GM23248 (cell line): Measurements from ENCODE around the gene WDR62. TPM values are rescaled to one million over a fixed set of nuclear protein-coding genes. Genes with fewer than 3 reads are reported as not detected.
A peak's percentile ranks its signal among the peaks of the same experiment; 100 is the strongest.

ENCODE experiments used
- DNase-seq: peaks from one replicate; pipeline ENCODE4 v3.0.0-alpha.2; 2015
- H2AFZ ChIP-seq: fragments of 200-600 bp; sonication (generic); 2 replicates; pipeline ENCODE4 v1.6.1; 2016; ENCODE audit warnings: antibody characterized with exemption
- H3F3A ChIP-seq: fragments of 200-600 bp; sonication (generic); 2 replicates; pipeline ENCODE4 v1.6.1; 2016; ENCODE audit warnings: mild to moderate bottlenecking, antibody characterized with exemption, mixed run types; ENCODE audit not compliant: insufficient read depth
- H3K27ac ChIP-seq: fragments of 200-600 bp; sonication (generic); 2 replicates; pipeline ENCODE4 v1.5.1; 2016; ENCODE audit warnings: mild to moderate bottlenecking
- H3K27me3 ChIP-seq: fragments of 200-600 bp; sonication (generic); replicated peaks from 2 replicates; pipeline ENCODE4 v1.6.1; 2016; ENCODE audit warnings: mild to moderate bottlenecking; ENCODE audit not compliant: insufficient read depth
- H3K36me3 ChIP-seq: fragments of 200-600 bp; sonication (generic); 2 replicates; pipeline ENCODE4 v1.6.1; 2016; ENCODE audit warnings: low read depth, mild to moderate bottlenecking
- H3K4me1 ChIP-seq: fragments of 200-600 bp; sonication (generic); 2 replicates; pipeline ENCODE4 v1.6.1; 2016; ENCODE audit warnings: mild to moderate bottlenecking; ENCODE audit not compliant: insufficient read depth
- H3K4me2 ChIP-seq: fragments of 200-600 bp; sonication (generic); one replicate; pipeline ENCODE4 v1.6.1; 2016; ENCODE audit warnings: mild to moderate bottlenecking; ENCODE audit not compliant: unreplicated experiment
- H3K4me3 ChIP-seq: fragments of 200-600 bp; sonication (generic); 2 replicates; pipeline ENCODE4 v1.5.1; 2016; ENCODE audit warnings: mild to moderate bottlenecking
- H3K79me2 ChIP-seq: fragments of 200-600 bp; sonication (generic); 2 replicates; pipeline ENCODE4 v1.6.1; 2016; ENCODE audit warnings: mild to moderate bottlenecking; ENCODE audit not compliant: insufficient read depth
- H3K9ac ChIP-seq: fragments of 200-600 bp; sonication (generic); 2 replicates; pipeline ENCODE4 v1.6.1; 2016; ENCODE audit warnings: mild to moderate bottlenecking
- H3K9me2 ChIP-seq: fragments of 200-600 bp; sonication (generic); 2 replicates; pipeline ENCODE4 v1.6.1; 2016; ENCODE audit warnings: mixed run types, mild to moderate bottlenecking, moderate library complexity; ENCODE audit not compliant: insufficient read depth
- H3K9me3 ChIP-seq: fragments of 200-600 bp; sonication (generic); one replicate; pipeline ENCODE4 v1.6.1; 2017; ENCODE audit warnings: low read depth
- H4K20me1 ChIP-seq: fragments of 200-600 bp; sonication (generic); 2 replicates; pipeline ENCODE4 v1.6.0; 2016; ENCODE audit not compliant: insufficient read depth
- EZH2 ChIP-seq: fragments of 200-600 bp; sonication (generic); IDR thresholded peaks from 2 replicates; pipeline ENCODE4 v1.6.1; 2018; ENCODE audit warnings: antibody characterized with exemption, mild to moderate bottlenecking; ENCODE audit not compliant: insufficient read depth, poor library complexity, severe bottlenecking
- EZH2phosphoT487 ChIP-seq: fragments of 200-600 bp; sonication (generic); IDR thresholded peaks from 2 replicates; pipeline ENCODE4 v1.6.1; 2018; ENCODE audit warnings: antibody characterized with exemption, moderate library complexity, mild to moderate bottlenecking, low read depth; ENCODE audit not compliant: insufficient read depth
- WGBS, 2 experiments: methylation state at CpG; one replicate each; pipeline ENCODE4 v1.1.6; 2015 to 2017; ENCODE audit warnings: low lambda C conversion rate in 2 of 2, low coverage in 1 of 2; ENCODE audit errors: missing lambda C conversion rate in 2 of 2; 5-methylcytosine and 5-hydroxymethylcytosine counted together
- in situ Hi-C: fragments of 300-500 bp; cut with MboI; formaldehyde crosslinking; loops from 2 replicates; pipeline ENCODE4 v1.15.0; 2020
- polyA plus RNA-seq: library from polyadenylated mRNA; unstranded; fragments of >200 nt; fragmentation: Nextera tagmentation; extraction: Ambion mirVana; gene quantifications from 2 replicates; pipeline ENCODE4 v1.2.1, GENCODE V29; 2016
- total RNA-seq: library from RNA; depleted of rRNA; stranded (reverse); fragments of >200 nt; shearing (Covaris generic); gene quantifications from 2 replicates; pipeline ENCODE4 v1.2.3, GENCODE V29; 2014; rRNA removed

WDR62 gene
- total and polyA plus RNA-seq, 2 experiments from 2014 or later, result 2.7 to 2.8 TPM

DNA sequence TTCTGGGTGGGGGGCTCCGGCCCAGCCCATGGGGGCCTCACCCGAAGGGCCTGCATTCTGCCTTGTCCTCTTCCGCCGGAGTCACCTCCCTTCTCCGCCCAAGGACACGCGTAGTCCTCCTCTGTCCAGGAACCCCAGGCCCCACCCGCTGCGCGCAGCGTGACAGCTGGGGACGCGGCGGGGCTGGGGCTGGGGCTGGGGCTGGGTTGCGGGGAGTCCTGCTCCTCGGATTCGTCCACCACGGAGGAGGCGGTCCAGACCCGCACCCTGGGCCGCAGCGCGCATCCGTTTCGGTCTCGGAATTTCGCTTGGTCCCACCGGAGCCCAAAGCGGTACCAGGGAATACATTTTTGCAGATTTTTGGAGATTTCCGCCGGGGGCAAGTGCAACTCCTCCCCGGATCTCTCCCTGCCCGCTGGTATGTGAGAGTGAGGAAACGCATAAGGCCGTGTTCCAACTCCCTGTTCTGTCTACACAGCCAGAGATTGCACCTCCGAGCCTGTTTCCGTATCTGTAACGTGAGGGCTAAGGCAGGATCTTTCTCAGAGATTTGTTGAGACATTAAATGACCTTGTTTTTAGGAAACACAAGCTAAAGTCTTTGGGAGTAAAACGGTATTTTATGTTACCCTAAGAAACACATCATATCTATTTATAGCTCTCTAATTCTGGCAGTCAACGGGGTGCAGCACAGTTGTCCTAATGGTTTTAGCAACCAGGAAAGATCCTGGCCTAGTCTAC lies 97.8 kb downstream of the WDR62 start, which contains the start of gene COX7A1:
Gene COX7A1, minus strand, starts transcription at position 96 of the 740 bp plus-strand sequence. Its CDS starts 40 bp downstream, at position 56.
- in situ Hi-C loops, result no loop called here

DNA sequence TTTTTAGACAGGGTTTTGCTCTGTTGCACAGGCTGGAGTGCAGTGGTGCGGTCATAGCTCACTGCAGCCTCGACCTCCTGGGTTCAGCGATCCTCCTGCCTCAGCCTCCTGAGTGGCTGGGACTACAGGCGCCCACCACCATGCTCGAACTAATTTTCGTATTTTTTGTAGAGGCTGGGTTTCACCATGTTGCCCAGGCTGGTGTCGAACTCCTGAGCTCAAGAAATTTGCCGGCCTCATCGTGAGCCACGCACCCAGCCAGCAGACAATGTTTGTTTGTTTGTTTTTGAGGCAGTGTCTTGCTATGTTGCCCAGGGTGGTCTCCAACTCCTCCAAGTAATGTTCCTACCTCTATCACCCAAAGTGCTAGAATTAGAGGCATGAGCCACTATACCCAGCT lies 98.4 kb downstream of the WDR62 start:
- in situ Hi-C loops, result no loop called here
- H3K79me2 ChIP-seq, result no peaks in the 10 kb centered on the region
- no peak for TF ChIP-seq EZH2phosphoT487
- TF ChIP-seq EZH2, result no peak

More for the DNA sequence above, 97.8 kb downstream of the WDR62 start, which contains the start of gene COX7A1:
- H3K79me2 ChIP-seq, result no peaks in the 10 kb centered on the region
- H3K36me3 ChIP-seq, result no peaks in the 10 kb centered on the region
- no peaks in the 10 kb centered on the region for H3K9me2 ChIP-seq
- WGBS, 2 experiments, result 33 to 41% methylated on average over 32 to 40 of the region's 40 CpGs
- no peak for TF ChIP-seq EZH2
- no peak for TF ChIP-seq EZH2phosphoT487
- H4K20me1 ChIP-seq, result no peaks in the 10 kb centered on the region
- peak within 1 kb of the TSS; percentile 76 for H3K9ac ChIP-seq
- H3K4me2 ChIP-seq, result peak within 1 kb of the TSS; percentile 76
- H3K9me3 ChIP-seq, result no peaks in the 10 kb centered on the region
- H3K27ac ChIP-seq, result peak within 1 kb of the TSS; percentile 53
- 0 out of 2 replicates have a peak within 1 kb of the TSS, but pooled peaks have one; percentile 53 for H2AFZ ChIP-seq
- DNase-seq, result peak; percentile 65
- no peaks in the 10 kb centered on the region for H3K27me3 ChIP-seq
- no peaks in the 10 kb centered on the region for H3K4me1 ChIP-seq
- H3F3A ChIP-seq, result peaks cover 12% of the 10 kb centered on the region; the same call in 1 of the 2 replicates
- H3K4me3 ChIP-seq, result peak within 1 kb of the TSS; percentile 71

More for the DNA sequence above, 98.4 kb downstream of the WDR62 start:
- H3K9ac ChIP-seq, result peak overlapping the region; percentile 76; the same call in 1 of the 2 replicates
- H3K4me3 ChIP-seq, result peak overlapping the region; percentile 71
- peaks cover 6% of the 10 kb centered on the region; the same call in 1 of the 2 replicates for H3F3A ChIP-seq
- H4K20me1 ChIP-seq, result no peaks in the 10 kb centered on the region
- whole genome bisulfite sequencing, 2 experiments, result 97% methylated on average over 10 of the region's 10 CpGs
- H2AFZ ChIP-seq, result no peak overlapping the region
- H3K36me3 ChIP-seq, result no peaks in the 10 kb centered on the region
- no peaks in the 10 kb centered on the region for H3K27me3 ChIP-seq
- no peak for DNase-seq
- H3K9me2 ChIP-seq, result no peaks in the 10 kb centered on the region
- H3K4me1 ChIP-seq, result no peaks in the 10 kb centered on the region
- H3K9me3 ChIP-seq, result no peaks in the 10 kb centered on the region
- H3K4me2 ChIP-seq, result peak overlapping the region; percentile 76
- H3K27ac ChIP-seq, result peak overlapping the region; percentile 53

Other genes starting within 250 kb of the WDR62 start
- gene PRODH2, start 242.1 kb upstream of the WDR62 start, total RNA-seq, result not detected in 2 replicates
- not detected in 2 replicates for gene PRODH2, start 242.1 kb upstream of the WDR62 start, polyA plus RNA-seq
- gene NPHS1, start 202.4 kb upstream of the WDR62 start, total RNA-seq, result not detected in 2 replicates
- gene NPHS1, start 202.4 kb upstream of the WDR62 start, polyA plus RNA-seq, result not detected in 2 replicates
- not detected in 2 replicates for gene KIRREL2, start 198.0 kb upstream of the WDR62 start, total RNA-seq
- not detected in 2 replicates for gene KIRREL2, start 198.0 kb upstream of the WDR62 start, polyA plus RNA-seq
- 10.6 and 20.4 TPM in 2 replicates for gene APLP1, start 186.3 kb upstream of the WDR62 start, total RNA-seq
- gene APLP1, start 186.3 kb upstream of the WDR62 start, polyA plus RNA-seq, result 16.7 and 16.8 TPM in 2 replicates
- gene NFKBID, start 154.4 kb upstream of the WDR62 start, total RNA-seq, result 5.0 and 7.6 TPM in 2 replicates
- gene NFKBID, start 154.4 kb upstream of the WDR62 start, polyA plus RNA-seq, result 3.9 and 7.1 TPM in 2 replicates
- gene HCST, start 152.4 kb upstream of the WDR62 start, total RNA-seq, result not detected in 2 replicates
- gene HCST, start 152.4 kb upstream of the WDR62 start, polyA plus RNA-seq, result 9.1 and 11.3 TPM in 2 replicates
- gene TYROBP, start 146.6 kb upstream of the WDR62 start, total RNA-seq, result not detected in 2 replicates
- gene TYROBP, start 146.6 kb upstream of the WDR62 start, polyA plus RNA-seq, result not detected in 2 replicates
- gene LRFN3, start 118.5 kb upstream of the WDR62 start, total RNA-seq, result 5.3 and 9.4 TPM in 2 replicates
- gene LRFN3, start 118.5 kb upstream of the WDR62 start, polyA plus RNA-seq, result 7.1 and 7.5 TPM in 2 replicates
- gene SDHAF1, start 59.7 kb upstream of the WDR62 start, total RNA-seq, result 38.3 and 49.7 TPM in 2 replicates
- 17.2 and 20.3 TPM in 2 replicates for gene SDHAF1, start 59.7 kb upstream of the WDR62 start, polyA plus RNA-seq
- not detected in 2 replicates for gene SYNE4, start 46.1 kb upstream of the WDR62 start, total RNA-seq
- gene SYNE4, start 46.1 kb upstream of the WDR62 start, polyA plus RNA-seq, result 0.11 and 0.31 TPM in 2 replicates
- 32.1 and 34.1 TPM in 2 replicates for gene ALKBH6, start 40.7 kb upstream of the WDR62 start, total RNA-seq
- 25.6 and 29.2 TPM in 2 replicates for gene ALKBH6, start 40.7 kb upstream of the WDR62 start, polyA plus RNA-seq
- gene CLIP3, start 22.0 kb upstream of the WDR62 start, total RNA-seq, result 10.9 and 14.9 TPM in 2 replicates
- 48.2 and 49.0 TPM in 2 replicates for gene CLIP3, start 22.0 kb upstream of the WDR62 start, polyA plus RNA-seq
- 3.8 and 8.2 TPM in 2 replicates for gene THAP8, start 612 bp upstream of the WDR62 start, total RNA-seq
- gene THAP8, start 612 bp upstream of the WDR62 start, polyA plus RNA-seq, result 11.8 and 12.8 TPM in 2 replicates
- gene OVOL3, start 56.2 kb downstream of the WDR62 start, total RNA-seq, result not detected in 2 replicates
- not detected in 2 replicates for gene OVOL3, start 56.2 kb downstream of the WDR62 start, polyA plus RNA-seq
- 44.1 and 44.4 TPM in 2 replicates for gene POLR2I, start 60.0 kb downstream of the WDR62 start, total RNA-seq
- gene POLR2I, start 60.0 kb downstream of the WDR62 start, polyA plus RNA-seq, result 130 and 143 TPM in 2 replicates
- 221 and 304 TPM in 2 replicates for gene TBCB, start 60.6 kb downstream of the WDR62 start, total RNA-seq
- gene TBCB, start 60.6 kb downstream of the WDR62 start, polyA plus RNA-seq, result 279 and 292 TPM in 2 replicates
- gene CAPNS1, start 85.2 kb downstream of the WDR62 start, total RNA-seq, result 540 and 588 TPM in 2 replicates
- gene CAPNS1, start 85.2 kb downstream of the WDR62 start, polyA plus RNA-seq, result 344 and 353 TPM in 2 replicates
- gene COX7A1, start 97.5 kb downstream of the WDR62 start, total RNA-seq, result 8.4 and 9.2 TPM in 2 replicates
- 93.2 and 95.6 TPM in 2 replicates for gene COX7A1, start 97.5 kb downstream of the WDR62 start, polyA plus RNA-seq
- gene ZNF565, start 159.8 kb downstream of the WDR62 start, total RNA-seq, result 1.6 and 2.1 TPM in 2 replicates
- 2.6 and 3.4 TPM in 2 replicates for gene ZNF565, start 159.8 kb downstream of the WDR62 start, polyA plus RNA-seq
- gene ZNF146, start 160.2 kb downstream of the WDR62 start, total RNA-seq, result 63.2 and 64.6 TPM in 2 replicates
- gene ZNF146, start 160.2 kb downstream of the WDR62 start, polyA plus RNA-seq, result 55.7 and 60.0 TPM in 2 replicates